Keratinocyte (primary cell): ENCODE data around the gene PPIG.

Source experiments
- CTCF ChIP-seq, 3 experiments: IDR thresholded peaks in 1 of 3; conservative IDR thresholded peaks in 1 of 3; optimal IDR thresholded peaks in 1 of 3; 2 replicates in 2 of 3; 3 replicates in 1 of 3; pipeline versions ENCODE3 to v1.5.1; 2011; ENCODE audit warnings: low read length in 3 of 3, mild to moderate bottlenecking in 3 of 3, moderate library complexity in 2 of 3, control low read depth in 1 of 3, inconsistent platforms in 1 of 3; ENCODE audit not compliant: insufficient read depth in 2 of 3; ENCODE audit errors: extremely low read depth in 1 of 3
- EZH2 ChIP-seq: IDR thresholded peaks from one replicate; pipeline ENCODE4 v1.6.1; 2012; ENCODE audit warnings: inconsistent platforms, mild to moderate bottlenecking, low read length, moderate library complexity

GRCh38 chr2:169619946-169620345 is 35.8 kb downstream of the PPIG start:
- TF ChIP-seq CTCF (optimal IDR thresholded peaks at IDR 0.05 in 1 of 3, IDR thresholded peaks at IDR 0.05 in 1 of 3, conservative IDR thresholded peaks at IDR 0.05 in 1 of 3; ENCODE audit: extremely low read depth in 1 of 3, insufficient read depth in 2 of 3, low read length in 3 of 3) (no peak), EZH2 (no peak)
